SHP77 treated with DMSO at 0.1 percent for 48 hours (cell line): Measurements from ENCODE around the gene LRP1B.

ENCODE experiments used
- DNase-seq: peaks from one replicate; lab custom pipeline; 2025; lab: John Stamatoyannopoulos, UW

LRP1B gene

DNA sequence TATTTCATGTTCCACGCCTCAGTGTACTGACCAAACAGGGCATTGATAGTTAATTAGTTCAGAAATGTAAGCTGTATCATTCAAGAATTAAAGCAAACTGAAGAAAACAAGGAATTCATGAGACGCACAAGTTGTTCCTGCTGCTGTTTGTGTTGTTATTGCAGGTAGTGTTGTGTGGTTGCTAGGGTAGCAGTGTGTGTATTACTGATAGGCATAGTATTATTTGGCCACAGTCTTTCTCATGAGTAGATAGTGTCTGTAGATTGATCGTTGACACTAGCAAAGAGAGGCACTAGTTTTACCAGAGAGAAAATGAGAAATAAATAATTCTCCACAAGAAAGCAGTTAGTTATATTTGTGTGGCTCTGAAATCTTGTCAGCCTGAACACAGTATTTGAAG is 548.6 kb downstream of the LRP1B start:
- DNase-seq: no peak

GRCh38 chr2:141579071-141579470 is 551.7 kb downstream of the LRP1B start:
- DNase-seq: no peak

DNA sequence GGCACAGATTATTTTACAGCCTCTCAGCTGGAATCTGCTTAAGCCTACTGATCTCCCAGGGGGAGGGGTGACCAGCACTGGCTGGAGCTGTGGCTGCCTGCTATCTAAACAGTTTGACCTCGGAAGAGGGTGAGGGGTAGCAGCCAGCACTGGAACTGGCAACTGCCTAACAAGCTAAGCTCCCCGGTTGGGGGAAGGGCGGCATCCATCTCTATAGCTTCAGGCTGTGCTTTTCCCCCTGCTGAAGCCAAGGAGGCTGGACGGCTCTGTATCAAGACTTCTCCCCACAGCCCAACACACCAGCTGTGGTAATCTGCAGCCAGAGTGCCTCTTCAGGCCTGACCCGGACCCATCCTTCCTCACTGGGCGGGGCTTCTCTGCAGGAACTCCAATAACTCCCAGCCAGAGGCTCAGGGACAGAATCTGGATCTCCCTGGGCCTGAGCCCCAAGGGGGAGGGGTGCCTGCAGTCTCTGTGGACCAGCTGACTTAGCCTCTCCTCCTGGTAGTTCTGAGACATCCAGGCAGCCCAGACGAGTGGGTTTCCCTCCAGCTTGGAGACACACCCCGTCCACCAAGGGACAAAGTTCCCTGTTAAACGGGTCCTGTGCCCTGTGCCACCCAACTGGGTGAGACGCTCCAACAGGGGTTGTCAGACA is 560.2 kb downstream of the LRP1B start:
- no peak for DNase-seq

DNA sequence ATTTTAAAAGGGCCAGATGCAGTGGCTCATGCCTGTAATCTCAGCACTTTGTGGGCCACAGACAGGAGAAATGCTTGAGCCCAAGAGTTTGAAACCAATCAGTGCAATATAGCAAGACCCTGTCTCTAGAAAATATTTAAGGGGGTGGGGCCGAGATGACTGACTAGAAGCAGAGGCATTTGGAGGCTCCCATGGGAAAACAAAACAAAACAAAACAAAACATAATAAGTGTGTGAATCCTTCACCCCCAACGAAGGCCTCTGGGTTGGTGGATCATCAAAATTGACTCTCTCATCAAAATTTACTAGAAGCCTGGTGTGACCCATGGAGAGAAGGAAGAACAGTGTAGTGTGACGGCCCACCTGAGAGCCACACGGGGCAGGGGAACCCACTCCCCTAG is 560.9 kb downstream of the LRP1B start:
- DNase-seq: no peak

DNA sequence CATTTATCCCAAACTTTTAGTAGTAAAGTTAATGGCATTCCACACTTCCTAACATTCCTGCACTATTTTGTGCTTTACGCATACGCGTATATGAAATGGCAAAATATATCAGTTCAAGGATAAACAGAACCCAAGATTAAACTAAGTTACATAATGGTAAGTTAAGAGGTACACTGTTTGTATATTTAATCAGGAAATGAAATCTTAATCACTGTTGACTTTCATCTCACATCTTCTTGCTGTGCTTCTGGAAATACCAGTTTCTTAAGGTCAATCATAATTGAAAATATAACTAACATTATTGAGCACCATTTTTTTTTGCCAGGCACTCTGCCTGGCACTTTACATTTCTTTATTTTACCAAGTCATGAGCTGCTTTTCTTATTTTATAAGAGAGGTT is 565.2 kb downstream of the LRP1B start:
- DNase-seq: no peak

- no peak for DNase-seq
Measured at GRCh38 chr2:141560723-141561122, 570.1 kb downstream of the LRP1B start.

DNA sequence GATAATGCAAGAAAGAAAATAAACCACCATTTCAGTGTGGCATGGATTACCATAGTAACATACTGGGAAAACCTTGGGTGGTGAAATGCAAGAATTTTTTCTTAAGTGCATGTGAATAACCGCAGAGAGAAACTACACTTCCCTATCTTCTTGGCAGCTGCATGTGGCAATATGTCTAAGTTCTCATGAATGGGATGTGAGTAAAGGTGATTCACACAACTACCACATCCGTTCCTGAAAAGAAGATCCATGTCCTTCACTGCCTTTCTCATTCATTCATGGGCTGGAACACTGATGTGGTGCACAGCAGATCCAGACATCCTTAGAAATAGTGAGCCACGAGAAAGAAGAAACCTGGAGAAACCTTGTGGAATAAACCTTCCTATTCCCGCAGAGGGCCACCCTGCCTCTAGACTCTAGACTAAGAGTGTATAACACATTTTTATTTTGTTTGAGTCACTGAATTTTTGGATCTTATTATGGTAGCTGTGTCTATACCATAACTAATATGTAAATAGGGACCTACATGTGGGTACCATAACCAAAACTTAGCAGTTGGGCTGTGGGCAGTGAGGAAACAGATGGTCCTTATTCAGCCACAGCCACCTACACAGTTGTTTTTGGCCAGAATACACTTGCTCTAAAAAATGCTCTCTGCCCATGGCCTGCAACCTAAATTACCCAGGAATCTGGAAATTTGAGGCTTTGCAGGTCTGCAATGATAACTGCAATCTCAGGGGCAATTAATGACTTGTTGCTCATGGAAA is 573.3 kb downstream of the LRP1B start:
- DNase-seq: no peak

DNA sequence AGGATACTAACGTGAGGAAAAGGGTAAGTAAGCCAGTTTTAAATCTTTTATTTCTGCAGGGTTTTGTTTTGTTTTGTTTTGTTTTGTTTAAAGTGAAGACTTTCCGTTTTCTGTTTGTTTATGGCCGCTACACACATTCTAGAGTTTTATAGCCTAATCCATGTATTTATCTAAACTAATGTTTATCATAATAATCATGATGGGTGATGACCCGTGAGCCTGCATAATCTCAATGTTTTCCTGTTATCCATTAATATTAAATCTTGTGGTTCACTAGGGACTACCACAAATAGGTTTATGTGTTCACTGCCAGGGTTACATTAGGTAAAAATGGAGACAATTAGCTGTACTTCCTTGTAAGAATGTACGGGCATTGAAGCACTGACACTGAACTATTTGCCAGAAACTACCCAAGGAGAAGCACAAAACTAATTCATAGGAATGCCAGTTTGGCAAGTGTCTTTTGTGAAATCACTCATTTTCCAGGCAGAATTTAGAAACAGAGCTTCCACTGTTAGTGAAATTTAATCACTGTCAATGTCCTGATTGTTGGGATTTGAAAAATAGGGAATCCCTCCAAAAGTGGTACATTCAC is 574.8 kb downstream of the LRP1B start:
- no peak for DNase-seq

DNA sequence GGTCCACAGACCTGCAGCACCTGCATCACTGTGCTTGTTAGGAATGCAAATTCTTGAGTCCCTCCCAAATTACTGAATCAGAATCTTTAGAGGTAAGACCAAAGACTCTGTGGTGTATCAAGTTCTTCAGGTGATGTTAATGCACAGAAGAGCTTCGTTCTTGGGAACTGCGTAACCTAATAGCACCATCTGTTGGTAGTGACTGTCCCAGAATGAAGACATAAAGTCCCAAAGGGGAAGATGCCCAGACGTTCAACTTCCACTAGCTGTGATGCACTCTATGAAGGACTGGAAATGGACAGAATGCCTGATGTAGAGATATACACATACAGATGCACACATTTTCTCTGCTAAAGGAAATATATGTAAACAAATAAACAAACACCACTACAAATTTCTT is 576.0 kb downstream of the LRP1B start:
- no peak for DNase-seq

- DNase-seq: no peak
Measured at GRCh38 chr2:141534666-141535362, 596.0 kb downstream of the LRP1B start.

- DNase-seq: no peak
Measured at GRCh38 chr2:141529659-141530058, 601.2 kb downstream of the LRP1B start.

GRCh38 chr2:141528990-141529389 is 601.8 kb downstream of the LRP1B start:
- DNase-seq: no peak

DNA sequence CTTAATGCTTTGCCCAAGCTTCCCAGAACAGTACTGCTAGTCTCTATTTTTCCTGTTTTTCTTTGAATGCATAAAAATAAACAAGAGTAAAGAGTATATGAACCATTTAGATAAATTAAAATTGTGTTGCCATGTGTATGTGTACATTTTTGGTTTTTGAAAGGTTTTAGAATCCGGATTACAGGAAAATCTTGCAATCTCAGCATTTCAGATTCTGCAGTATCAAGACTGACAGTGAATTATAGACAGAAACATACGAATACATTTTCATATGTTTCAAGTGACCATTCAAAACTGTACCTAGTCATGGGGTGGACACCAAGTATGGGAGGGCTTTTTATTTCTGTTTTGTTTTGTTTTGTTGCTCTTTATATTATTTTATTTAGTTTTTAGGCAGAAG is 604.1 kb downstream of the LRP1B start:
- DNase-seq: no peak

GRCh38 chr2:141524777-141525176 is 606.0 kb downstream of the LRP1B start:
- no peak for DNase-seq

GRCh38 chr2:141523199-141523598 is 607.6 kb downstream of the LRP1B start:
- no peak for DNase-seq

- no peak for DNase-seq
Measured at GRCh38 chr2:141522702-141523101, 608.1 kb downstream of the LRP1B start.

DNA sequence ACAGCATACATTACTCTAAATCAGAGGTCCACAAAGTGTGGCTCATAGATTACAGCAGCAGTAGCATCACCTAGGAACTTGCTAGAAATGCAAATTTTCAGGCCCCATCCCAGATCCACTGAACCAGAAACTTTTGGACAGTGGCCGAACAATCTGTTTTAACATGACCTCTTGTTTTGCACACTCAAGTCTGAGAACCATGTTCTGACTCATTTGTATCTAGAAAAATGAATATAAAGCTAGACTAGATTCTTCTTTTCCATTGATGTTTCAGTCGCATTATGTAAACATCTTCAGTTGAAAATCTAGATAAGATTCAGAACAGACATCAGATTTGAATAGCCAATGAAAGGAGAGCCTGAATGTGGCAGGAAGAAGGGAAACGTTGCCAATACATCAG is 608.8 kb downstream of the LRP1B start:
- no peak for DNase-seq

GRCh38 chr2:141519906-141520305 is 610.9 kb downstream of the LRP1B start:
- DNase-seq: no peak

DNA sequence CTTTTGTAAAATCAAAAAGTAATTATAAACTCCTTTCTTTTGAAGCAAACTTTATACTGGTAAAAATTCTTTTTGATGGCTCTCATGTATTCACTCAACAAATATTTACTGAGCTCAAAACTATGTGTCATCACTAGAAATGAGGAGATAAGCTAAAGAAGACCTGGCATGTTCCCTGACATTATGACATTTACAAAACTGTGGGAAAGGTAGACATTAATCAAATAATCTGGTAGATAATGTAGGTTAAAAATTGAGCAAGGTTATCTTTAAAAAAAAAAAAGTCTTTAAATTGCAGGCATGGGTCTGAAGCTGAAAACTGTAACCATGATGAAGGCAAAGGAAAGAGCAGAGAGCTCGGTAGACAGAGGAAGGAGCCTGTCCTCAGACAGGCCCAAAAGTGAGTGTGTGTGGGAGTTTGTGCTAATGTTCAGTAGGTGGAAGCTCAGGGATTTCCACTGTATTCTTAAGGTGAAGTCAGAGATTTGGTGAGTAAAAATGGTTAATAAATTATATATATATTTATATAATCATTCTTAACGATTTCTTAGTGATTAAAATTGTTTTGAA is 612.9 kb downstream of the LRP1B start:
- no peak for DNase-seq

DNA sequence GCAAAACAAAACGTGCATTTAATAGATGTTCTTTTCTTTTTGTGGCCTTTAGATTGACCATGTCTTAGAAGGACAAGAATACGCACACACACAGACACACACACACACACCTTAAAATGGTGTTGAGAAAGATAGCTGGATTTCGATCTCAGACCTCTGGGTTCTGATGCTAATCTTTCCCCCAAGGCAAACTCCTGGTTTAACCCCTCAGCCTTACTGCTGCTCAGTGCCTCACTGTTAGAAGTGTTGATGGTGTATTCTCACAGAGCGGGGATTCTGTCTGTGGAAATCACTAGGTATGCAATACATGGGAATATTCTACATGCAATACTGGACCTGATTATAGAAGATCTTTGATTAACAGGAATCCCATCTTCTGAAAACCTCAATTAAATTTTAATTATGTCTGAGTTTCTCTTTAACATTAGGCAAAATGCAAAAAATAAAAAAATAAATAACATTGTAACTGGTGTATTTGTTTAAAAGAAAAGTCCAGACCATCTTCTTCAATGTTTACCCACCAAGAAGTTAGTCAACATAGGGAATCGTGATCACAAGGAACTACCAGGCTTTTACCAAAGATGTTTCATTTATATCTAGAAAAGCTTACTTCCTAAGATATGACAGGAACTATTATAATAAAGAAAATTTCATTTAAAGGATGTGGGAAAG is 613.5 kb downstream of the LRP1B start:
- no peak for DNase-seq

DNA sequence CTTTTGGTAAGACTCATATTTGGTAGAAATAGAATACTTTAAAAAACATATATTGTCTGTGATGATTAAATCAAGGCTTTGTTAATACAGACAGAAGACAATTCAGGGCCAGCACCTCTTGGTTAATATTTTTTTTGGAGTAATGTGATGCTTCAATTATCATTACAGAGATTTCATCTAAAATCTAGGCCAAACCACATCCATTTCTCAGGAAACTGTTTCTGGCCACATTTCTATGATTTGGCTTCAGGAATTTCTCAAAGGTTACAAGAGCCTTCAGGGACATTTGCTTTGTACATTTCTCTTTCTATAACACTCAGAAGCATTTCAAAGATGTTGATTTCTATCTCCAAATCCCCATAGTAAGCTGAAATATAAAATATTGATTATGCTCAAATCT is 614.9 kb downstream of the LRP1B start:
- no peak for DNase-seq

- no peak for DNase-seq
Measured at GRCh38 chr2:141513853-141514252, 617.0 kb downstream of the LRP1B start.
